ENCODE results near the gene TBX4. TPM values are rescaled to one million over a fixed set of nuclear protein-coding genes. Genes with fewer than 3 reads are reported as not detected.

Gene TBX4
- total and polyA plus RNA-seq, 2 experiments from 2014 or later, result not detected

- TF ChIP-seq CREB1 (CRISPR knock-in tag; IDR thresholded peaks at IDR 0.05; ENCODE audit: low read depth) (no peak), CTCF (conservative IDR thresholded peaks at IDR 0.05; ENCODE audit: low read depth in 2 of 2) (no peak), ETS1 (IDR thresholded peaks at IDR 0.05) (no peak), EZH2phosphoT487 (IDR thresholded peaks at IDR 0.05; ENCODE audit: unreplicated experiment) (no peak), STAT1 (IDR thresholded peaks at IDR 0.05; ENCODE audit: unreplicated experiment) (no peak), ZNF331 (CRISPR knock-in tag; IDR thresholded peaks at IDR 0.05; ENCODE audit: low read depth) (no peak), JUNB (IDR thresholded peaks at IDR 0.05; ENCODE audit: unreplicated experiment) (no peak), POLR2AphosphoS5 (IDR thresholded peaks at IDR 0.05; ENCODE audit: low read depth) (no peak), EZH2 (IDR thresholded peaks at IDR 0.05; ENCODE audit: low read depth, unreplicated experiment) (no peak), ZNF114 (CRISPR knock-in tag; IDR thresholded peaks at IDR 0.05) (no peak), REST (IDR thresholded peaks at IDR 0.05; ENCODE audit: unreplicated experiment) (no peak), ZNF462 (CRISPR knock-in tag; IDR thresholded peaks at IDR 0.05) (no peak), NANOG (IDR thresholded peaks at IDR 0.05; ENCODE audit: borderline replicate concordance) (no peak)
- no peaks in the 10 kb centered on the region for H4K20me1 ChIP-seq (replicated peaks; ENCODE audit: insufficient read depth)
- no peak overlapping the region for H2AFZ ChIP-seq
- DNase-seq (ENCODE audit: low spot score) (no peak), ATAC-seq (no peak)
- H3K27me3 Mint-ChIP-seq (ENCODE audit: insufficient read depth, low read depth, poor library complexity), result peaks cover 26% of the 10 kb centered on the region
- H3K27ac Mint-ChIP-seq, result no peak overlapping the region
- peaks cover 7% of the 10 kb centered on the region; the same call in 1 of the 2 replicates for H3K4me1 ChIP-seq (ENCODE audit: insufficient read depth)
- no peak overlapping the region for H3K4me3 ChIP-seq
- no peaks in the 10 kb centered on the region for H3K9me2 ChIP-seq (ENCODE audit: insufficient read depth)
- no peak overlapping the region for H3K4me3 Mint-ChIP-seq
- peaks cover 6% of the 10 kb centered on the region for H3K4me1 Mint-ChIP-seq
- H3K4me2 ChIP-seq, result no peak overlapping the region
- H3K79me2 ChIP-seq (replicated peaks; ENCODE audit: insufficient read depth), result no peaks in the 10 kb centered on the region
- H3F3A ChIP-seq (replicated peaks; ENCODE audit: low read depth), result no peaks in the 10 kb centered on the region
- no peak overlapping the region for H3K27ac ChIP-seq (ENCODE audit: low read depth)
- H3K9me3 Mint-ChIP-seq, result no peaks in the 10 kb centered on the region
- no peaks in the 10 kb centered on the region; the same call in 2 of the 3 replicates for H3K36me3 Mint-ChIP-seq (ENCODE audit: low read depth)
- H3K36me3 ChIP-seq (ENCODE audit: insufficient read depth), result no peaks in the 10 kb centered on the region
- H3K27me3 ChIP-seq (ENCODE audit: insufficient read depth), result peaks cover 35% of the 10 kb centered on the region
Measured at GRCh38 chr17:61420052-61420451, 32.2 kb upstream of the TBX4 start.

All from GM23338 (cell line).